ENCODE measurements around the gene CGRRF1. TPM values are rescaled to one million over a fixed set of nuclear protein-coding genes. Genes with fewer than 3 reads are reported as not detected.

CGRRF1 gene
- total and polyA plus RNA-seq, 2 of the 13 experiments (the other 11 are each of a cell fraction or from before 2014, with no cell fraction given): 16.8 to 18.2 TPM

GRCh38 chr14:54554401-54554800 lies 44.7 kb downstream of the CGRRF1 start:
- in situ Hi-C loops (cut with HindIII; ENCODE audit: extremely low pct_ligation_motif_present, low pct_unique_long_range_greater_than_20kb) (no loop called here), intact Hi-C loops (cut with micrococcal nuclease; ENCODE audit: unreplicated experiment) (no loop called here)
- Histone ChIP-seq H3K9me3 (ENCODE audit: low read length) (no peaks in the 10 kb centered on the region), H4K20me1 (ENCODE audit: insufficient read depth, low read length) (no peaks in the 10 kb centered on the region), H3K27me3 (ENCODE audit: control insufficient read depth in 1 of 2, insufficient read depth in 2 of 2, low read length in 2 of 2) (no peaks in the 10 kb centered on the region), H3K79me2 (ENCODE audit: insufficient read depth, low read length) (no peaks in the 10 kb centered on the region), H3K4me3 (replicated peaks in 1 of 3; ENCODE audit: insufficient read depth in 1 of 3, low read depth in 2 of 3, low read length in 3 of 3) (no peak overlapping the region), H3K27ac (ENCODE audit: extremely low read length, insufficient read depth, low read length) (no peak overlapping the region), H2AFZ (ENCODE audit: low read length) (no peak overlapping the region), H3K36me3 (replicated peaks in 1 of 2; ENCODE audit: control insufficient read depth in 1 of 2, insufficient read depth in 2 of 2, low read length in 2 of 2) (no peaks in the 10 kb centered on the region), H3K4me2 (ENCODE audit: low read depth, low read length) (no peak overlapping the region), H3K9ac (ENCODE audit: insufficient read depth, low read depth, low read length) (no peak overlapping the region), H3K4me1 (ENCODE audit: insufficient read depth, low read length) (peaks cover 31% of the 10 kb centered on the region)
- WGBS (ENCODE audit: low lambda C conversion rate): 88% methylated on average over 2 of the region's 2 CpGs
- FAIRE-seq (no peak), ATAC-seq (no peak), DNase-seq (ENCODE audit: low spot score) (no peak)
- CTCF ChIA-PET (ENCODE audit: low intra/inter-chr PET ratio, low total read pairs): no interaction called here
- TF ChIP-seq ZUFSP (CRISPR knock-in tag; IDR thresholded peaks at IDR 0.05; ENCODE audit: borderline replicate concordance) (no peak), STAT5B (CRISPR knock-in tag; IDR thresholded peaks at IDR 0.05) (no peak), DBP (CRISPR knock-in tag; IDR thresholded peaks at IDR 0.05; ENCODE audit: not compliant biosample characterization) (no peak), ZBTB7B (CRISPR knock-in tag; IDR thresholded peaks at IDR 0.05) (no peak), ZFYVE20 (CRISPR knock-in tag; IDR thresholded peaks at IDR 0.05; ENCODE audit: borderline replicate concordance, low read depth) (no peak), SOX5 (CRISPR knock-in tag; IDR thresholded peaks at IDR 0.05; ENCODE audit: borderline replicate concordance) (no peak), ESRRA (CRISPR knock-in tag; IDR thresholded peaks at IDR 0.05; ENCODE audit: low read depth) (no peak), MYC (CRISPR knock-in tag; IDR thresholded peaks at IDR 0.05; ENCODE audit: borderline replicate concordance) (no peak), BCL3 (CRISPR knock-in tag; IDR thresholded peaks at IDR 0.05) (no peak), HNF4G (IDR thresholded peaks at IDR 0.05; ENCODE audit: borderline replicate concordance, low read depth, low read length) (no peak), HNF4G (CRISPR knock-in tag; IDR thresholded peaks at IDR 0.05; ENCODE audit: borderline replicate concordance, low read depth) (no peak), KMT2A (CRISPR knock-in tag; IDR thresholded peaks at IDR 0.05) (no peak), PHB2 (IDR thresholded peaks at IDR 0.05; ENCODE audit: partially characterized antibody) (no peak), ZNF276 (CRISPR knock-in tag; IDR thresholded peaks at IDR 0.05; ENCODE audit: low read depth) (no peak)
- no TSS peak for BruUV-seq (replicated peaks)
- POLR2A ChIA-PET: interaction anchor here (1.1 kb wide), 1 partner anchor 10 kb away, joined by 6 read pairs; no protein-coding TSS in a partner anchor

All from HepG2 (cell line).